ENCODE measurements around the gene CCDC120. TPM values are rescaled to one million over a fixed set of nuclear protein-coding genes. Genes with fewer than 3 reads are reported as not detected.
A peak's percentile ranks its signal among the peaks of the same experiment; 100 is the strongest.

CCDC120 gene
- total RNA-seq, 1 donor from 2014 or later = 4.4 TPM

GRCh38 chrX:49070988-49071387, 12.2 kb downstream of the CCDC120 start:
- H3K36me3 Mint-ChIP-seq (ENCODE audit: low read depth) = peaks cover 24% of the 10 kb centered on the region
- no peak overlapping the region for H3K4me3 Mint-ChIP-seq
- no peaks in the 10 kb centered on the region for H3K27me3 Mint-ChIP-seq
- no peak overlapping the region for H3K27ac Mint-ChIP-seq
- intact Hi-C loops (cut with micrococcal nuclease) = no loop called here
- H3K4me1 Mint-ChIP-seq = peaks cover 12% of the 10 kb centered on the region
- DNase-seq = no peak
- H3K9me3 Mint-ChIP-seq = no peaks in the 10 kb centered on the region

GRCh38 chrX:49071877-49072711, 13.3 kb downstream of the CCDC120 start:
- Mint-ChIP-seq H3K4me3 (peak overlapping the region; percentile 84), H3K27ac (no peak overlapping the region), H3K36me3 (ENCODE audit: low read depth) (peaks cover 24% of the 10 kb centered on the region), H3K4me1 (peaks cover 12% of the 10 kb centered on the region), H3K9me3 (no peaks in the 10 kb centered on the region), H3K27me3 (no peaks in the 10 kb centered on the region)
- no peak for DNase-seq
- intact Hi-C loops (cut with micrococcal nuclease) = no loop called here

GRCh38 chrX:49072712-49073095, 13.9 kb downstream of the CCDC120 start:
- Mint-ChIP-seq H3K4me1 (peaks cover 12% of the 10 kb centered on the region), H3K27ac (peak overlapping the region; percentile 78), H3K9me3 (no peaks in the 10 kb centered on the region), H3K4me3 (peak overlapping the region; percentile 84), H3K27me3 (no peaks in the 10 kb centered on the region), H3K36me3 (ENCODE audit: low read depth) (peaks cover 27% of the 10 kb centered on the region)
- DNase-seq = no peak
- intact Hi-C loops (cut with micrococcal nuclease) = no loop called here

- H3K27me3 Mint-ChIP-seq = no peaks in the 10 kb centered on the region
- H3K9me3 Mint-ChIP-seq = no peaks in the 10 kb centered on the region
- H3K4me3 Mint-ChIP-seq = peak within 1 kb of the TSS; percentile 84
- peak; percentile 96 for DNase-seq
- peaks cover 16% of the 10 kb centered on the region for H3K4me1 Mint-ChIP-seq
- peak within 1 kb of the TSS; percentile 78 for H3K27ac Mint-ChIP-seq
- intact Hi-C loops (cut with micrococcal nuclease) = no loop called here
- peaks cover 29% of the 10 kb centered on the region for H3K36me3 Mint-ChIP-seq (ENCODE audit: low read depth)
Measured at GRCh38 chrX:49073601-49074575, 15.1 kb downstream of the CCDC120 start, which contains the start of gene PRAF2. Gene PRAF2, minus strand, starts transcription at chrX:49074002. Its CDS starts 15 bp downstream, at chrX:49073987.

GRCh38 chrX:49075347-49075746, 16.5 kb downstream of the CCDC120 start:
- no peaks in the 10 kb centered on the region for H3K9me3 Mint-ChIP-seq
- H3K27ac Mint-ChIP-seq = no peak overlapping the region
- intact Hi-C loops (cut with micrococcal nuclease) = no loop called here

GRCh38 chrX:49077941-49078340, 19.1 kb downstream of the CCDC120 start:
- Mint-ChIP-seq H3K27ac (peak overlapping the region; percentile 25), H3K9me3 (no peaks in the 10 kb centered on the region), H3K4me3 (no peak overlapping the region), H3K4me1 (peaks cover 23% of the 10 kb centered on the region), H3K27me3 (no peaks in the 10 kb centered on the region), H3K36me3 (ENCODE audit: low read depth) (peaks cover 24% of the 10 kb centered on the region)
- intact Hi-C loops (cut with micrococcal nuclease) = no loop called here
- no peak for DNase-seq

More at GRCh38 chrX:49075347-49075746, 16.5 kb downstream of the CCDC120 start:
- Mint-ChIP-seq H3K27me3 (no peaks in the 10 kb centered on the region), H3K4me3 (no peak overlapping the region), H3K36me3 (ENCODE audit: low read depth) (peaks cover 32% of the 10 kb centered on the region), H3K4me1 (peaks cover 22% of the 10 kb centered on the region)
- no peak for DNase-seq

- Mint-ChIP-seq H3K27me3 (no peaks in the 10 kb centered on the region), H3K36me3 (ENCODE audit: low read depth) (peaks cover 14% of the 10 kb centered on the region), H3K4me1 (peaks cover 15% of the 10 kb centered on the region), H3K27ac (peak within 1 kb of the TSS; percentile 96), H3K9me3 (no peaks in the 10 kb centered on the region), H3K4me3 (peak within 1 kb of the TSS; percentile 97)
- intact Hi-C loops (cut with micrococcal nuclease) = loop anchor here (2.0 kb wide), 1 partner anchor 21 kb away; no protein-coding TSS in a partner anchor
- peak; percentile 92 for DNase-seq
Measured at GRCh38 chrX:49079489-49080428, 21.0 kb downstream of the CCDC120 start, which contains the start of gene WDR45. Gene WDR45, minus strand, starts transcription at chrX:49079887. Its CDS starts 1,792 bp downstream, at chrX:49078095.

- H3K36me3 Mint-ChIP-seq (ENCODE audit: low read depth) = peaks cover 8% of the 10 kb centered on the region
- intact Hi-C loops (cut with micrococcal nuclease) = no loop called here
- no peak overlapping the region for H3K4me3 Mint-ChIP-seq
- no peaks in the 10 kb centered on the region for H3K9me3 Mint-ChIP-seq
- no peaks in the 10 kb centered on the region for H3K27me3 Mint-ChIP-seq
- DNase-seq = no peak
- peak overlapping the region; percentile 43 for H3K27ac Mint-ChIP-seq
- peaks cover 15% of the 10 kb centered on the region for H3K4me1 Mint-ChIP-seq
Measured at GRCh38 chrX:49082271-49082871, 23.6 kb downstream of the CCDC120 start.

GRCh38 chrX:49089553-49089952, 30.8 kb downstream of the CCDC120 start:
- Mint-ChIP-seq H3K4me1 (no peaks in the 10 kb centered on the region), H3K27ac (no peak overlapping the region), H3K36me3 (ENCODE audit: low read depth) (no peaks in the 10 kb centered on the region), H3K27me3 (no peaks in the 10 kb centered on the region), H3K4me3 (no peak overlapping the region), H3K9me3 (no peaks in the 10 kb centered on the region)
- DNase-seq = no peak
- intact Hi-C loops (cut with micrococcal nuclease) = no loop called here

GRCh38 chrX:49096419-49096818, 37.6 kb downstream of the CCDC120 start:
- Mint-ChIP-seq H3K27me3 (no peaks in the 10 kb centered on the region), H3K9me3 (no peaks in the 10 kb centered on the region), H3K36me3 (ENCODE audit: low read depth) (no peaks in the 10 kb centered on the region), H3K4me3 (no peak overlapping the region), H3K4me1 (peaks cover 1% of the 10 kb centered on the region), H3K27ac (no peak overlapping the region)
- intact Hi-C loops (cut with micrococcal nuclease) = no loop called here
- DNase-seq = no peak

GRCh38 chrX:49100704-49101628, 42.2 kb downstream of the CCDC120 start:
- no peaks in the 10 kb centered on the region for H3K27me3 Mint-ChIP-seq
- H3K36me3 Mint-ChIP-seq (ENCODE audit: low read depth) = peaks cover 1% of the 10 kb centered on the region
- H3K4me3 Mint-ChIP-seq = peak overlapping the region; percentile 90
- H3K27ac Mint-ChIP-seq = peak overlapping the region; percentile 90
- H3K4me1 Mint-ChIP-seq = peaks cover 3% of the 10 kb centered on the region
- DNase-seq = peak; percentile 97
- intact Hi-C loops (cut with micrococcal nuclease) = loop anchor here (1.0 to 10.0 kb wide), 3 partner anchors 20 to 64 kb away; partner anchors contain the start of genes GPKOW and MAGIX
- H3K9me3 Mint-ChIP-seq = no peaks in the 10 kb centered on the region

GRCh38 chrX:49101629-49101984, 42.8 kb downstream of the CCDC120 start:
- H3K36me3 Mint-ChIP-seq (ENCODE audit: low read depth) = peaks cover 1% of the 10 kb centered on the region
- H3K4me3 Mint-ChIP-seq = peak overlapping the region; percentile 90
- peak overlapping the region; percentile 90 for H3K27ac Mint-ChIP-seq
- peaks cover 3% of the 10 kb centered on the region for H3K4me1 Mint-ChIP-seq
- intact Hi-C loops (cut with micrococcal nuclease) = loop anchor here (1.0 to 10.0 kb wide), 3 partner anchors 21 to 63 kb away; partner anchors contain the start of genes GPKOW and MAGIX
- no peak for DNase-seq
- H3K9me3 Mint-ChIP-seq = no peaks in the 10 kb centered on the region
- H3K27me3 Mint-ChIP-seq = no peaks in the 10 kb centered on the region
